Ovary (tissue), 9 donors: ENCODE results near the gene RECQL5. TPM values are rescaled to one million over a fixed set of nuclear protein-coding genes. Genes with fewer than 3 reads are reported as not detected.

Experiments used
- DNase-seq, 5 donors: peaks; one replicate each; pipeline ENCODE4 v3.0.0-alpha.2; 2019 to 2020
- H3K27ac ChIP-seq, 2 donors: fragments of 200-600 bp; one replicate each; pipeline versions ENCODE4 v1.5.1 to v1.8.0; 2019 to 2022
- H3K27me3 ChIP-seq: fragments of 200-600 bp; one replicate; pipeline ENCODE4 v1.8.0; 2022
- H3K36me3 ChIP-seq: fragments of 200-600 bp; sonication (generic); one replicate; pipeline ENCODE4 v1.5.1; 2019
- H3K4me1 ChIP-seq: one replicate; pipeline ENCODE4 v1.8.1; 2013; ENCODE audit warnings: mild to moderate bottlenecking, moderate library complexity; ENCODE audit not compliant: insufficient read depth
- H3K4me3 ChIP-seq: fragments of 200-600 bp; sonication (generic); one replicate; pipeline ENCODE4 v1.5.1; 2017
- H3K9me3 ChIP-seq, 2 donors: fragments of 200-600 bp in 1 of 2; sonication (generic) in 1 of 2; one replicate each; pipeline versions ENCODE4 v1.5.1 to v1.8.1; 2013 to 2019; ENCODE audit warnings: mild to moderate bottlenecking in 1 of 2, moderate library complexity in 1 of 2
- EP300 ChIP-seq: sonication (generic); formaldehyde crosslinking; IDR thresholded peaks from one replicate; pipeline ENCODE4 v1.6.1; 2017; ENCODE audit warnings: antibody characterized with exemption
- POLR2A ChIP-seq: fragments of 450-650 bp; IDR thresholded peaks from one replicate; pipeline ENCODE4 v1.6.1; 2017; ENCODE audit warnings: antibody characterized with exemption, mild to moderate bottlenecking, moderate library complexity
- WGBS, 3 donors: extraction: QIAGEN DNeasy Blood & Tissue Kit in 1 of 3; methylation state at CpG; one replicate each; pipeline versions ENCODE4 v1.1.5 to v1.1.7; 2013 to 2017; 5-methylcytosine and 5-hydroxymethylcytosine counted together
- intact Hi-C, 4 donors: fragments of 100-400 bp; cut with DNase I; formaldehyde crosslinking; loops; one replicate each; pipeline versions ENCODE4 v1.11.0 to v1.15.1; 2022 to 2023
- polyA plus RNA-seq, 2 donors: library from polyadenylated mRNA; stranded (reverse); fragments of 200-250 nt in 1 of 2; fragments of 350-450 nt in 1 of 2; fragmentation: Illumina TruSeq in 1 of 2; extraction: RNeasy Lipid Tissue Mini Kit (QIAGEN cat#74804) in 1 of 2; gene quantifications; one replicate each; pipeline ENCODE4 v1.2.3, GENCODE V29; 2013 to 2014
- total RNA-seq, 7 donors: library from RNA; depleted of rRNA in 2 of 7; stranded (reverse); fragments of >200 nt in 2 of 7; fragmentation: NEBNext Ultra II Directional in 3 of 7; extraction: Animal tissue kit (Norgen Biotek cat#: 25700) in 3 of 7; gene quantifications; one replicate each; pipeline versions ENCODE4 v1.1.0 to v1.2.4, GENCODE V29; 2016 to 2023
- TF ChIP-seq, protein P1 (sequence below), 3 donors: fragments of 450-650 bp in 2 of 3; fragments of 200-600 bp in 1 of 3; IDR thresholded peaks; one replicate each; pipeline versions ENCODE4 v1.5.1 to v1.8.0; 2016 to 2022; ENCODE audit warnings: antibody characterized with exemption in 3 of 3, mild to moderate bottlenecking in 1 of 3
- donor health status: DM: no; HTN: no; CAD: no; lungs with moderate emphysema.
- donor health status: DM: no; HTN: no; CAD: no.
- donor health status: Bipolar disorder and iron deficiency.
- donor health status: DM: yes; HTN: yes; CAD: no.
- donor health status: DM: no; HTN: no; CAD: no.
- donor health status: DM: yes; HTN: yes; CAD: no.

RECQL5 gene
- total and polyA plus RNA-seq, 9 donors = 13.8 to 32.8 (median 23.9) TPM

DNA sequence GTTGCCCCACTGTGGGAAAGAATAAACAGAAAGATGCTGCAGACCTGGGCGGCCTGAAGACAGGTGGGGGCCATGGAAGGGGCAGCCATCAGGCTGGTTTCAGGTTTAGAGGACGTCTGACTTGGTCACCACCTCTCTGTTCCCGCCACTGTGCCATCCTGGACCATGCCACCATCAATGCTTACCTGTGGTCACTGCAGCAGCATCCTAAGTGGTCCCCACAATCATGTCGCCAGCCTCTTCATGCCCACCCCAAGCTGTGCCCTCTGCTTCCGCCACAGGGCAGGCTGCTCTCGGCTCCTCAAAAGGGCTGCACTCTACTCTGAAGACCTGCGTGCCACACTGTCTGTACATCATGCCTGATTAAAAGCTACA lies 23.3 kb downstream of the RECQL5 start:
- Histone ChIP-seq H3K27me3 (no peaks in the 10 kb centered on the region), H3K36me3 (no peaks in the 10 kb centered on the region), H3K27ac (no peak overlapping the region), H3K4me1 (no peaks in the 10 kb centered on the region), H3K9me3 (no peaks in the 10 kb centered on the region), H3K4me3 (no peak overlapping the region)
- intact Hi-C loops = no loop called here
- TF ChIP-seq, protein P1, sequence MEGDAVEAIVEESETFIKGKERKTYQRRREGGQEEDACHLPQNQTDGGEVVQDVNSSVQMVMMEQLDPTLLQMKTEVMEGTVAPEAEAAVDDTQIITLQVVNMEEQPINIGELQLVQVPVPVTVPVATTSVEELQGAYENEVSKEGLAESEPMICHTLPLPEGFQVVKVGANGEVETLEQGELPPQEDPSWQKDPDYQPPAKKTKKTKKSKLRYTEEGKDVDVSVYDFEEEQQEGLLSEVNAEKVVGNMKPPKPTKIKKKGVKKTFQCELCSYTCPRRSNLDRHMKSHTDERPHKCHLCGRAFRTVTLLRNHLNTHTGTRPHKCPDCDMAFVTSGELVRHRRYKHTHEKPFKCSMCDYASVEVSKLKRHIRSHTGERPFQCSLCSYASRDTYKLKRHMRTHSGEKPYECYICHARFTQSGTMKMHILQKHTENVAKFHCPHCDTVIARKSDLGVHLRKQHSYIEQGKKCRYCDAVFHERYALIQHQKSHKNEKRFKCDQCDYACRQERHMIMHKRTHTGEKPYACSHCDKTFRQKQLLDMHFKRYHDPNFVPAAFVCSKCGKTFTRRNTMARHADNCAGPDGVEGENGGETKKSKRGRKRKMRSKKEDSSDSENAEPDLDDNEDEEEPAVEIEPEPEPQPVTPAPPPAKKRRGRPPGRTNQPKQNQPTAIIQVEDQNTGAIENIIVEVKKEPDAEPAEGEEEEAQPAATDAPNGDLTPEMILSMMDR (IDR thresholded peaks at IDR 0.05) = no peak
- no peak for TF ChIP-seq POLR2A
- no peak for TF ChIP-seq EP300
- 91 to 94% (median 94%) methylated on average over 7 of the region's 7 CpGs for WGBS, 3 donors
- no peak for DNase-seq

DNA sequence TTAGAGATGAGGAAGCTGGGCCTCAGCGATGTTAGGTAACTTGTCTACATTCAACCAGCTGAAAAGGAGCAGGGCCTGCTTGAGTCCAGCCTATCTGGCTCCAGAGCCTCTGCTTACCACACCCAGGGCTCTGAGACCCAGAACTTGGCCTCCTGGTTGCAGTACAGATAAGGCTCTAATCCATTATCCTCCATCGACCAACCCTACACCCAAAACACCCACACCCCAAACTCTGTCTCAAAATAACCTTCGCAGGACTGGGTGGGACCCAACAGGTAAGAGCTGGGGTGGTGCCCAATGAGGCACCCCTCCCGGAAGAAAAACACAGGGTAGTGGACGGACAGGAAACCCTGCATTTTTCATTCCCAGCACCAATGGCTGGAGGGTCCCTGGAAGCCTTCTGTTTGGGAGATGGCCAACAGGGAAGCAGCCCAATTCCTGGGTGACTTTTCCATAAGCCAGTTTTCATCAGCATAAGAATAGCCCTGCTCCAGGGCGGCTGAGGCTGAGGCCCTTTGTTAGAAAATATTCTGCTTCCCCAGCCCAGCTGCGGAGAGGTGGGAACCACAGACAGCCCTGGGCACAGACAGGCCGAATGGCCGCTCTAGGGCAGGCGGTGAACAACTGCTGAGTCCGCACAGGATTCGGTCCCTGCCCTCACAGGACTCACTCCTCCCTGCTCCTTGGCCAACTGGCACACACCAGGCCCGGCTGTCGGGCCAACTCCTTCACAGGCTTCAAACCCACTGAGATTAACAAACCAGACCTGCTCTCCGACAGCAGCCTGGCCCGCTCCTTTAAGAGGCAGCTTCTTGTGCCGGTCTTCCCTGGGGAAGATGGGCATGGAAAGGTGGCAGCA lies 23.9 kb downstream of the RECQL5 start:
- H3K9me3 ChIP-seq = no peaks in the 10 kb centered on the region
- H3K36me3 ChIP-seq = no peaks in the 10 kb centered on the region
- H3K4me3 ChIP-seq = no peak overlapping the region
- TF ChIP-seq, protein P1 (IDR thresholded peaks at IDR 0.05) = no peak
- no peak for TF ChIP-seq EP300
- no peak for TF ChIP-seq POLR2A
- no peak overlapping the region for H3K27ac ChIP-seq
- intact Hi-C loops = no loop called here
- no peaks in the 10 kb centered on the region for H3K4me1 ChIP-seq
- WGBS, 3 donors = 88 to 90% (median 89%) methylated on average over 17 of the region's 17 CpGs
- H3K27me3 ChIP-seq = no peaks in the 10 kb centered on the region
- DNase-seq = no peak

DNA sequence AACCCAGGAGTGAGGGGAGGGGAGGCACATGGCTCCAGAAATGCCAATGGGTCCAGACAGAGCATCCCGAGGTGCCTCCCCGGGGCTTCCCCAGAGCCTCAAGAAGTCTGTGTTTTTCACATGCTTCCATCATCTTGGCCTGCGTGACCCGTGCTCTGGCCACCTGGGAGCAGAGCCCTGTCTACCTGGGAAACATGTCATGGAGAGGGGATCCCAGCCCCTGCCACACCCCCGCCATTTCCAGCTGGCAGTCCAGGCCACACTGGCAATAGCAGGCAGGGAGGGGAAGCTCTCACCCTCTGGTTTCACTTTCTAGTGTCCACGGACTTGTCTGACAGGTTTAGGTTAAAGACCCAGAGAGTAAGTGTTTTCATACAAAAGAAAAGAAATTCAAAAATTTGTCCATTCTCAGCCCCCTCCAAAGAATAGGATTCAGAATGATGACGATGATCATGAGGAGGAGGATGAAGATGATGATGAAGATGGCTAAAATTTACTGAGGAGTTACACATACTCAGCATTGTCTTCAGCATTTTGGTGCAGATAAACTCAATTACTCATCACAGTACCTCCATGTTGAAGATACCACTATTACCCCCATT lies 24.7 kb downstream of the RECQL5 start:
- TF ChIP-seq, protein P1 (IDR thresholded peaks at IDR 0.05) = no peak
- TF ChIP-seq EP300 (no peak), POLR2A (no peak)
- no peaks in the 10 kb centered on the region for H3K27me3 ChIP-seq
- H3K9me3 ChIP-seq = no peaks in the 10 kb centered on the region
- H3K27ac ChIP-seq = no peak overlapping the region
- H3K4me1 ChIP-seq = no peaks in the 10 kb centered on the region
- no peaks in the 10 kb centered on the region for H3K36me3 ChIP-seq
- no peak overlapping the region for H3K4me3 ChIP-seq
- 81 to 88% (median 85%) methylated on average over 7 of the region's 7 CpGs for WGBS, 3 donors
- no peak for DNase-seq
- intact Hi-C loops = no loop called here

DNA sequence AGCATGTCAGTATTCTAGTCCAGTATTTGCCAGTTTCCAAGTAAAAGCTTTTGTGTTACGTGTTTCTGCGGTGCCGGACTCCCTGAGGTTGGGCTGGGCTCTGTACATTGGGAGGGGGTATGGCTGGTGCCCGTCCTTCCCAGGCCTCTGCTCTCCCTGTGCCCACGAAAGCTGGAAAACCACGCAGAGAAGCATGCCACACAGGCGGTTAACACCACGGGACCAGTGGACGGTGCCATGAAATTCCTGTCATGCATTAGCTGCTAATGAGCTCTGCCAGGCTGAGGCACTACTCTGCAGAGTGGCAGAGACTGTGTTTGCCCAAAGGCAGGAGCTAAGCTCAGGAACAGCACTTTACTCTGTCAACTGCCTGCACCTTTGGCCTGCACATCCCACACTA lies 25.6 kb downstream of the RECQL5 start:
- intact Hi-C loops = no loop called here
- H3K27me3 ChIP-seq = no peaks in the 10 kb centered on the region
- no peaks in the 10 kb centered on the region for H3K4me1 ChIP-seq
- DNase-seq = no peak
- TF ChIP-seq, protein P1 (IDR thresholded peaks at IDR 0.05) = no peak
- no peak for TF ChIP-seq EP300
- TF ChIP-seq POLR2A = no peak
- 89 to 91% (median 90%) methylated on average over 9 of the region's 9 CpGs for WGBS, 3 donors
- H3K36me3 ChIP-seq = no peaks in the 10 kb centered on the region
- no peak overlapping the region for H3K27ac ChIP-seq
- H3K9me3 ChIP-seq = no peaks in the 10 kb centered on the region
- no peak overlapping the region for H3K4me3 ChIP-seq
